Smooth muscle cell (in vitro differentiated cells): ENCODE data around the gene DUSP14. TPM values are rescaled to one million over a fixed set of nuclear protein-coding genes. Genes with fewer than 3 reads are reported as not detected.

ENCODE experiments used
- DNase-seq: peaks from one replicate; lab custom pipeline; 2025; ENCODE audit not compliant: unreplicated experiment; lab: John Stamatoyannopoulos, UW
- H2AFZ ChIP-seq: fragments of 200-600 bp; sonication (generic); 2 replicates; pipeline ENCODE4 v1.6.0; 2016; ENCODE audit warnings: antibody characterized with exemption, low read depth, mild to moderate bottlenecking
- H3F3A ChIP-seq: fragments of 200-600 bp; sonication (generic); 2 replicates; pipeline ENCODE4 v1.6.0; 2017; ENCODE audit warnings: antibody characterized with exemption, low read depth
- H3K27ac ChIP-seq: fragments of 200-600 bp; sonication (generic); 2 replicates; pipeline ENCODE4 v1.5.1; 2016; ENCODE audit warnings: low read depth, mild to moderate bottlenecking
- H3K27me3 ChIP-seq: fragments of 200-600 bp; sonication (generic); 2 replicates; pipeline ENCODE4 v1.6.1; 2016; ENCODE audit warnings: low read depth, mild to moderate bottlenecking
- H3K36me3 ChIP-seq: fragments of 200-600 bp; sonication (generic); 2 replicates; pipeline ENCODE4 v1.5.1; 2016; ENCODE audit warnings: low read depth
- H3K4me1 ChIP-seq: fragments of 200-600 bp; sonication (generic); 2 replicates; pipeline ENCODE4 v1.5.1; 2016; ENCODE audit warnings: low read depth
- H3K4me2 ChIP-seq: fragments of 200-600 bp; sonication (generic); 2 replicates; pipeline ENCODE4 v1.6.0; 2016; ENCODE audit warnings: mild to moderate bottlenecking
- H3K4me3 ChIP-seq: fragments of 200-600 bp; sonication (generic); 2 replicates; pipeline ENCODE4 v1.5.1; 2016; ENCODE audit warnings: mild to moderate bottlenecking
- H3K79me2 ChIP-seq: fragments of 200-600 bp; sonication (generic); 2 replicates; pipeline ENCODE4 v1.6.0; 2016; ENCODE audit warnings: low read depth, mild to moderate bottlenecking
- H3K9ac ChIP-seq: fragments of 200-600 bp; sonication (generic); 2 replicates; pipeline ENCODE4 v1.6.0; 2016; ENCODE audit warnings: low read depth
- H3K9me3 ChIP-seq: fragments of 200-600 bp; sonication (generic); replicated peaks from 2 replicates; pipeline ENCODE4 v1.5.1; 2016; ENCODE audit warnings: low read depth
- H4K20me1 ChIP-seq: fragments of 200-600 bp; sonication (generic); 2 replicates; pipeline ENCODE4 v1.6.0; 2016; ENCODE audit warnings: low read depth
- WGBS: methylation state at CpG from one replicate; pipeline ENCODE4 v1.1.7; 2016; ENCODE audit warnings: low lambda C conversion rate; 5-methylcytosine and 5-hydroxymethylcytosine counted together
- polyA plus RNA-seq: library from polyadenylated mRNA; unstranded; fragments of >200 nt; fragmentation: Nextera tagmentation; extraction: Ambion mirVana; gene quantifications from 2 replicates; pipeline ENCODE4 v1.2.1, GENCODE V29; 2016
- total RNA-seq: library from RNA; depleted of rRNA; stranded (reverse); fragments of >200 nt; gene quantifications from 2 replicates; pipeline ENCODE4 v1.2.3, GENCODE V29; 2014
- TF ChIP-seq, protein P1 (sequence below): fragments of 200-600 bp; sonication (generic); IDR thresholded peaks from 2 replicates; pipeline ENCODE4 v1.5.1; 2017; ENCODE audit warnings: borderline replicate concordance, mild to moderate bottlenecking, antibody characterized with exemption; ENCODE audit not compliant: insufficient read depth, poor library complexity, severe bottlenecking

DUSP14 gene
- total and polyA plus RNA-seq, 2 experiments from 2014 or later: 40.4 to 47.1 TPM

DNA sequence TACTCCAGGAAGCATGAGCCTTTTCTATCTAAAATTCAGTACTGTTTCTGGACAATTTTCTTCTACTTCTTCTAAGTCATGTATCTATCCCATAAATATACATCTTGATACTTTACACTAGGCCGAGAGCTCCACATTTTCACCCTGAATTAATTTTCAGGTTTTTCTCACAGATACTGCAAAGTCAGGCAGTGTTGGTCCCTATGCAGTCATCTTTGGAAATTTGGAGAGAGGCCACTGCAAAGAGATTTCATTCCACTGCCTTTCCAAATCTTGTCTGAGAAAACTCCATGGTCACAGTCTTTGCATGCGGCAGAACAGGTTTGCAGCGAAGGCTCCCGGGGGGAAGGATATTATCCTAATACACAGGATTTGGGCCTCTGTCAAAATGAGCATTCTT, 28.2 kb downstream of the DUSP14 start:
- H4K20me1 ChIP-seq: peaks cover 20% of the 10 kb centered on the region
- no peak for DNase-seq
- no peak overlapping the region for H3K4me2 ChIP-seq
- H3K27ac ChIP-seq: no peak overlapping the region
- H3K36me3 ChIP-seq: peaks cover 6% of the 10 kb centered on the region
- WGBS: 88% methylated on average over 4 of the region's 4 CpGs
- peaks cover 6% of the 10 kb centered on the region for H3F3A ChIP-seq
- TF ChIP-seq, protein P1, sequence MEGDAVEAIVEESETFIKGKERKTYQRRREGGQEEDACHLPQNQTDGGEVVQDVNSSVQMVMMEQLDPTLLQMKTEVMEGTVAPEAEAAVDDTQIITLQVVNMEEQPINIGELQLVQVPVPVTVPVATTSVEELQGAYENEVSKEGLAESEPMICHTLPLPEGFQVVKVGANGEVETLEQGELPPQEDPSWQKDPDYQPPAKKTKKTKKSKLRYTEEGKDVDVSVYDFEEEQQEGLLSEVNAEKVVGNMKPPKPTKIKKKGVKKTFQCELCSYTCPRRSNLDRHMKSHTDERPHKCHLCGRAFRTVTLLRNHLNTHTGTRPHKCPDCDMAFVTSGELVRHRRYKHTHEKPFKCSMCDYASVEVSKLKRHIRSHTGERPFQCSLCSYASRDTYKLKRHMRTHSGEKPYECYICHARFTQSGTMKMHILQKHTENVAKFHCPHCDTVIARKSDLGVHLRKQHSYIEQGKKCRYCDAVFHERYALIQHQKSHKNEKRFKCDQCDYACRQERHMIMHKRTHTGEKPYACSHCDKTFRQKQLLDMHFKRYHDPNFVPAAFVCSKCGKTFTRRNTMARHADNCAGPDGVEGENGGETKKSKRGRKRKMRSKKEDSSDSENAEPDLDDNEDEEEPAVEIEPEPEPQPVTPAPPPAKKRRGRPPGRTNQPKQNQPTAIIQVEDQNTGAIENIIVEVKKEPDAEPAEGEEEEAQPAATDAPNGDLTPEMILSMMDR: no peak
- H3K4me1 ChIP-seq: no peaks in the 10 kb centered on the region
- H3K9ac ChIP-seq: no peak overlapping the region
- H3K27me3 ChIP-seq: no peaks in the 10 kb centered on the region
- H3K79me2 ChIP-seq: peaks cover 4% of the 10 kb centered on the region
- H3K4me3 ChIP-seq: no peak overlapping the region
- H3K9me3 ChIP-seq: no peaks in the 10 kb centered on the region
- no peak overlapping the region for H2AFZ ChIP-seq

DNA sequence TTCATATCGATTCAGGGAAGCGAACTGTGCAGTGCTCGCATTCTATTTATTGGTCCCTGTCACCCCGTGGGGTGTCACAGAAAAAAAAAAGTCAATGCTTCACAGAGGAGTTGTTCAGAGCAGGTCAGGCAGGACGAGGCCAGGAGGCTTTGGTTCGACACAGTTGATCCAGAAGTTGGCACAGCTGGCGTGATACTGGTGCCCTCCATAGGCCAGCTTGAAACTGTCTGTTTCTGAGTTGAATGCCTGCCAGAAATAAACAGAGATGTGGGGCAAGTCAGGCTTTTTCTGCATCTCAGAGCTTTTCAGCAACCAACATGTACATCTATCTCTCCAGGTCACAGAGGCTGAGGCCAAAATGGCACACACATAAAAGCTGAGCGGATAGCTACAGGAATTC, 29.1 kb downstream of the DUSP14 start:
- TF ChIP-seq, protein P1: no peak
- Histone ChIP-seq H3K79me2 (no peaks in the 10 kb centered on the region), H3F3A (peaks cover 6% of the 10 kb centered on the region), H3K4me1 (no peaks in the 10 kb centered on the region), H3K36me3 (peaks cover 6% of the 10 kb centered on the region), H3K27me3 (no peaks in the 10 kb centered on the region), H2AFZ (no peak overlapping the region), H4K20me1 (peaks cover 12% of the 10 kb centered on the region), H3K9ac (no peak overlapping the region), H3K4me3 (no peak overlapping the region), H3K4me2 (no peak overlapping the region), H3K9me3 (no peaks in the 10 kb centered on the region), H3K27ac (peak overlapping the region; percentile 42)
- WGBS: 92% methylated on average over 8 of the region's 8 CpGs
- DNase-seq: no peak

DNA sequence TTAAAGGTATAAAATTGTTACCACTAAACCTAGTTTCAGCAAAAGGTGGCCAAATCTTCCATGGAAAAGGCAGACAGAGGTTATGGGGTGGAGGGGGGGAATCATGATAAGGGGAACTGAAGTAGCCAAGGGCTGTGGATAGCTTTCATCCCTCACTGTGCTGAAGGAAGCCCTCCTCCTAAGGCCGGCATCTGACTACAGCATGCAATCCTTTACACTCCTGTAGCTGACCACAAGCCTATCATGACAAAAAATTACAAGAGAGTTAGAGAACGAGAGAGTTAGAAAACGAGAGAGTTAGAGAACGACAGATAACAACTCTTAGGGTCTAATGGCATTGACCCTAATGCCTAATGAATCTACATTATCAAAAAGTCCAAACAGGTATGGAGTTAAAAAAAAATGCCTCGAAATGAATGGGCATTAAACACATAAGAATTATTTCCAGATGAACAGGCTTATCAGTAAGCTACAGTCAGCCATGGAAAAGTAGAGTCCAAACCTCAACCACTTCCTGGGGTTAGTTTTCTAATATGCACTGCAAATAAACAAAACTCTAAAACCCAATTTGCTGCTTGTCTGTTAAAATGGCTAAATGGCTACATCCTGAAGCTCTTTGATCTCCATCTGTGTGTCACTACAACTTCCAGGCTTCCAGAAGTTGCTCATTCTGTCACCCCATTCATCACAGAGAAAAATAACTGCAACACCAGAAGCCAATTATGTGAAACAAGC, 29.7 kb downstream of the DUSP14 start:
- no peak for DNase-seq
- TF ChIP-seq, protein P1: no peak
- no peak overlapping the region for H3K9ac ChIP-seq
- H2AFZ ChIP-seq: no peak overlapping the region
- peaks cover 6% of the 10 kb centered on the region for H3K36me3 ChIP-seq
- peaks cover 9% of the 10 kb centered on the region for H4K20me1 ChIP-seq
- H3K4me3 ChIP-seq: no peak overlapping the region
- peak overlapping the region; percentile 42 for H3K27ac ChIP-seq
- H3K4me1 ChIP-seq: no peaks in the 10 kb centered on the region
- peak overlapping the region; percentile 5 for H3K4me2 ChIP-seq
- 43% methylated on average over 5 of the region's 5 CpGs for WGBS
- H3K27me3 ChIP-seq: no peaks in the 10 kb centered on the region
- H3F3A ChIP-seq: peaks cover 6% of the 10 kb centered on the region
- no peaks in the 10 kb centered on the region for H3K79me2 ChIP-seq
- H3K9me3 ChIP-seq: no peaks in the 10 kb centered on the region

DNA sequence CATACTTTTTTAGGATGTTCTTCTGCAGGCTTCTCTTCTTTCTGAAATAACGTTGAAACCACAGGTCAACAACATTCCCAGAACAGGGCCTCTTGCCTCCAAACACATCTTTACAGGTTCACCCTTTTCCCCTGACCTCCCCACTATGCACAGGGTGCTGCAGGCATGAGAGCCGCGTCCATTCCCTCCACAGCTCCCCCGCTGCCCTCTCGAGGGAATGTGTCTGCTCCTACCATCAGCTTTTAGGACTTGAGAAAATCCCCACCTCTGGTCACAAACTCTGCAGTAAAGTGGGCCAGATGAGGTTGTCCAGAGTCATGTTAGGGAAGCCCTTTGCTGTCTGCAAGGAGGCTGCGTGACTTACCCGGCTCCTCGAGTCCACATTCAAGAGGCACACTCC, 30.5 kb downstream of the DUSP14 start:
- H3F3A ChIP-seq: peaks cover 6% of the 10 kb centered on the region
- peak overlapping the region; percentile 42 for H3K27ac ChIP-seq
- no peak overlapping the region for H3K4me2 ChIP-seq
- TF ChIP-seq, protein P1: no peak
- H2AFZ ChIP-seq: no peak overlapping the region
- H3K27me3 ChIP-seq: no peaks in the 10 kb centered on the region
- 76% methylated on average over 8 of the region's 8 CpGs for WGBS
- no peaks in the 10 kb centered on the region for H3K4me1 ChIP-seq
- no peak for DNase-seq
- no peaks in the 10 kb centered on the region for H3K79me2 ChIP-seq
- H3K36me3 ChIP-seq: no peaks in the 10 kb centered on the region
- H3K9ac ChIP-seq: no peak overlapping the region
- H4K20me1 ChIP-seq: peaks cover 4% of the 10 kb centered on the region
- H3K4me3 ChIP-seq: no peak overlapping the region
- H3K9me3 ChIP-seq: no peaks in the 10 kb centered on the region
